Astrocyte (in vitro differentiated cells and primary cell): ENCODE measurements around the gene PDP2.

Source experiments
- CTCF ChIP-seq: IDR thresholded peaks from 2 replicates; pipeline ENCODE4 v1.5.1; 2011; ENCODE audit warnings: low read depth, mild to moderate bottlenecking, inconsistent platforms, low read length, moderate library complexity; ENCODE audit not compliant: insufficient read depth
- EZH2 ChIP-seq: IDR thresholded peaks from 2 replicates; pipeline ENCODE4 v1.6.1; 2012; ENCODE audit warnings: mild to moderate bottlenecking, low read length, inconsistent platforms; ENCODE audit not compliant: insufficient read depth

DNA sequence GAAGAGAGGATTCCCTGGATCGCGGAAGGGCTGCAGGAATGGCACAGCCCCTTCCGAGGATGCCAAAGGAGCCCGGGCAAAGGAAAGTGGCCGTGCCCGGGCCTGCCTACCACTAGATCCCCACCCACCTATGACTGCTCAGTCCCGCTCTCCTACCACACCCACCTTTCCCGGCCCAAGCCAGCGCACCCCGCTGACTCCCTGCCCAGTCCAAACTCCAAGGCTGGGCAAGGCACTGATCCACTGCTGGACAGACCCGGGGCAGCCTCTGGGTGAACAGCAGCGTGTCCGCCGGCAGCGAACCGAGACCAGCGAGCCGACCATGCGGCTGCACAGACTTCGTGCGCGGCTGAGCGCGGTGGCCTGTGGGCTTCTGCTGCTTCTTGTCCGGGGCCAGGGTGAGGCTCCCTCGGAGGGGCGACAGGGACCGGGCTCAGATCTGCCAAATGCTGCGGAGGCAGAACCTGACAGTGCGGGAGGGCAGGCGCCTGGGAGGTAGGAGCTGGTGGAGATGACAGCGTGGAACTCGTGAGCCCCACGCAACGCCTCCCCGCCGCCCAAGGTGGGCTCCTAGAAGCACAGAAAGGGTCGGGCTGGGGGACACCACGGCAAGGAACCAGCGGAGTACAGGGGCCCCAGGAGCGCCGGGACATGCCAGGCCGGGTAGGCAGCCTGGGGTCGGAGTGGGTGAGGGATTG lies 55.1 kb downstream of the PDP2 start, which contains the start of gene CES2:
- TF ChIP-seq CTCF = no peak
- no peak for TF ChIP-seq EZH2
